Measurements from ENCODE around the gene ATPAF2.

DNA sequence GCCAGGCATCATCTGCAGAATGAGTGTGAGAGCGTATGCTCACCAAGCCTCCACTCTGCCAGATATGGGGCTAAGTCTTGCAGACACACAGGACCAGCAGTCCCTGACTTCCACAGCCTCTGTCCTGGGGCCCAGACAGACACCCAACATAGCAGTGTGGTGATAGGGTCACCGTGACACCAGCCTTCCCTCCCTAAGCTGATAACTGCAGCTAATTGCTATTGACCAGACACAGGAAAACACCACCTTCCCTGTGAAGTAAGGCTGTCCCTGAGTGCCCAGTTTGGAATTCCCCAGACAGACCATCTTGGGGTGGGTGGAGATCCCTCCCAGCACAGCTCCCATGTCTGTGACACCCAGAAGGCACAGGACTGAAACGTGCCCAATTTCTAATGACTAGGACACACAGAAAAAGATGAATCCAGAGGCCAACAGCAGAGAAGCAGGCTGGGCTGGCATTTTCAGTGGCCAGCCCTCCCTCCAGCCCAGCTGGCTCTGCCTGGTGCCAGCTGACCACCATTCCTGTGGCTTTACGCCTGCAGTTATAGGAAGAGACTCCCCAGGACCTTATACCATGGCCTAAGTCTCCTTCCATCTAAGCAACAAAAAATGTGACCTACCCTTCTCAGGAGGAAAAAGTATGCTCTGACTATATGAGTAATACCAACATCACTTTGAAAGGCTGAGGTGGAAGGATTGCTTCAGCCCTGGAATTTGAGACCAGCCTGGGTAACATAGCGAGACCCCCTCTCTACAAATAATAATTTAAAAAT is 30.3 kb downstream of the ATPAF2 start:
- TF ChIP-seq, protein P1, sequence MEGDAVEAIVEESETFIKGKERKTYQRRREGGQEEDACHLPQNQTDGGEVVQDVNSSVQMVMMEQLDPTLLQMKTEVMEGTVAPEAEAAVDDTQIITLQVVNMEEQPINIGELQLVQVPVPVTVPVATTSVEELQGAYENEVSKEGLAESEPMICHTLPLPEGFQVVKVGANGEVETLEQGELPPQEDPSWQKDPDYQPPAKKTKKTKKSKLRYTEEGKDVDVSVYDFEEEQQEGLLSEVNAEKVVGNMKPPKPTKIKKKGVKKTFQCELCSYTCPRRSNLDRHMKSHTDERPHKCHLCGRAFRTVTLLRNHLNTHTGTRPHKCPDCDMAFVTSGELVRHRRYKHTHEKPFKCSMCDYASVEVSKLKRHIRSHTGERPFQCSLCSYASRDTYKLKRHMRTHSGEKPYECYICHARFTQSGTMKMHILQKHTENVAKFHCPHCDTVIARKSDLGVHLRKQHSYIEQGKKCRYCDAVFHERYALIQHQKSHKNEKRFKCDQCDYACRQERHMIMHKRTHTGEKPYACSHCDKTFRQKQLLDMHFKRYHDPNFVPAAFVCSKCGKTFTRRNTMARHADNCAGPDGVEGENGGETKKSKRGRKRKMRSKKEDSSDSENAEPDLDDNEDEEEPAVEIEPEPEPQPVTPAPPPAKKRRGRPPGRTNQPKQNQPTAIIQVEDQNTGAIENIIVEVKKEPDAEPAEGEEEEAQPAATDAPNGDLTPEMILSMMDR (conservative IDR thresholded peaks at IDR 0.05; ENCODE audit: low read depth, low read length), result no peak
- TF ChIP-seq EZH2 (IDR thresholded peaks at IDR 0.05; ENCODE audit: low read length, unreplicated experiment), result no peak
